ENCODE data around the gene SHISA6.

DNA sequence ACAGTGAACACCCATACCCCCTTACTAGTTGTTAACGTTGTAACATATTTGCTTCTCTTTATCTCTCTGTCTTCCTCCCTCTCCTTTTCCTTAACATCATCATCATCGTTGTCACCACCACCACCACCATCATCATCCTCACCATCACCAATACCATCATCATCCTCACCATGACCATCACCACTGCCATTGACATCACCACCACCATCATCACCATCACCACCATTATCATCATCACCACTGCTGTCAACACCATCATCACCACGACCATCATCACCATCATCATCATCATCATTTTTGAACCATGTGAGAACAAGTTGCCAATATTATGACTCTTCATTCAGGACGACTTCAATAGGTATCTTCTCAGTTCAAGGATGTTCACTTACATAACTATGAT lies 35.5 kb downstream of the SHISA6 start:
- TF ChIP-seq TAF1 (IDR thresholded peaks at IDR 0.05; ENCODE audit: low read depth) (no peak), POLR2AphosphoS5 (IDR thresholded peaks at IDR 0.05) (no peak), RAD21 (conservative IDR thresholded peaks at IDR 0.05) (no peak), EZH2 (IDR thresholded peaks at IDR 0.05; ENCODE audit: borderline replicate concordance, insufficient read depth, low read length, poor library complexity, severe bottlenecking) (no peak), EP300 (conservative IDR thresholded peaks at IDR 0.05; ENCODE audit: poor library complexity, severe bottlenecking) (no peak), MXI1 (conservative IDR thresholded peaks at IDR 0.05; ENCODE audit: poor library complexity, severe bottlenecking) (no peak)
- TF ChIP-seq, protein P1, sequence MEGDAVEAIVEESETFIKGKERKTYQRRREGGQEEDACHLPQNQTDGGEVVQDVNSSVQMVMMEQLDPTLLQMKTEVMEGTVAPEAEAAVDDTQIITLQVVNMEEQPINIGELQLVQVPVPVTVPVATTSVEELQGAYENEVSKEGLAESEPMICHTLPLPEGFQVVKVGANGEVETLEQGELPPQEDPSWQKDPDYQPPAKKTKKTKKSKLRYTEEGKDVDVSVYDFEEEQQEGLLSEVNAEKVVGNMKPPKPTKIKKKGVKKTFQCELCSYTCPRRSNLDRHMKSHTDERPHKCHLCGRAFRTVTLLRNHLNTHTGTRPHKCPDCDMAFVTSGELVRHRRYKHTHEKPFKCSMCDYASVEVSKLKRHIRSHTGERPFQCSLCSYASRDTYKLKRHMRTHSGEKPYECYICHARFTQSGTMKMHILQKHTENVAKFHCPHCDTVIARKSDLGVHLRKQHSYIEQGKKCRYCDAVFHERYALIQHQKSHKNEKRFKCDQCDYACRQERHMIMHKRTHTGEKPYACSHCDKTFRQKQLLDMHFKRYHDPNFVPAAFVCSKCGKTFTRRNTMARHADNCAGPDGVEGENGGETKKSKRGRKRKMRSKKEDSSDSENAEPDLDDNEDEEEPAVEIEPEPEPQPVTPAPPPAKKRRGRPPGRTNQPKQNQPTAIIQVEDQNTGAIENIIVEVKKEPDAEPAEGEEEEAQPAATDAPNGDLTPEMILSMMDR (IDR thresholded peaks at IDR 0.05; ENCODE audit: poor library complexity, severe bottlenecking), result no peak
- TF ChIP-seq, protein P2, sequence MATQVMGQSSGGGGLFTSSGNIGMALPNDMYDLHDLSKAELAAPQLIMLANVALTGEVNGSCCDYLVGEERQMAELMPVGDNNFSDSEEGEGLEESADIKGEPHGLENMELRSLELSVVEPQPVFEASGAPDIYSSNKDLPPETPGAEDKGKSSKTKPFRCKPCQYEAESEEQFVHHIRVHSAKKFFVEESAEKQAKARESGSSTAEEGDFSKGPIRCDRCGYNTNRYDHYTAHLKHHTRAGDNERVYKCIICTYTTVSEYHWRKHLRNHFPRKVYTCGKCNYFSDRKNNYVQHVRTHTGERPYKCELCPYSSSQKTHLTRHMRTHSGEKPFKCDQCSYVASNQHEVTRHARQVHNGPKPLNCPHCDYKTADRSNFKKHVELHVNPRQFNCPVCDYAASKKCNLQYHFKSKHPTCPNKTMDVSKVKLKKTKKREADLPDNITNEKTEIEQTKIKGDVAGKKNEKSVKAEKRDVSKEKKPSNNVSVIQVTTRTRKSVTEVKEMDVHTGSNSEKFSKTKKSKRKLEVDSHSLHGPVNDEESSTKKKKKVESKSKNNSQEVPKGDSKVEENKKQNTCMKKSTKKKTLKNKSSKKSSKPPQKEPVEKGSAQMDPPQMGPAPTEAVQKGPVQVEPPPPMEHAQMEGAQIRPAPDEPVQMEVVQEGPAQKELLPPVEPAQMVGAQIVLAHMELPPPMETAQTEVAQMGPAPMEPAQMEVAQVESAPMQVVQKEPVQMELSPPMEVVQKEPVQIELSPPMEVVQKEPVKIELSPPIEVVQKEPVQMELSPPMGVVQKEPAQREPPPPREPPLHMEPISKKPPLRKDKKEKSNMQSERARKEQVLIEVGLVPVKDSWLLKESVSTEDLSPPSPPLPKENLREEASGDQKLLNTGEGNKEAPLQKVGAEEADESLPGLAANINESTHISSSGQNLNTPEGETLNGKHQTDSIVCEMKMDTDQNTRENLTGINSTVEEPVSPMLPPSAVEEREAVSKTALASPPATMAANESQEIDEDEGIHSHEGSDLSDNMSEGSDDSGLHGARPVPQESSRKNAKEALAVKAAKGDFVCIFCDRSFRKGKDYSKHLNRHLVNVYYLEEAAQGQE (IDR thresholded peaks at IDR 0.05; ENCODE audit: borderline replicate concordance), result no peak
